Prostate gland (tissue), 2 donors: ENCODE measurements around the gene PALD1. TPM values are rescaled to one million over a fixed set of nuclear protein-coding genes. Genes with fewer than 3 reads are reported as not detected.

Source experiments
- DNase-seq: peaks from one replicate; pipeline ENCODE4 v3.0.0-alpha.2; 2019; ENCODE audit warnings: low spot score
- H3K27ac ChIP-seq, 2 donors: fragments of 200-600 bp; sonication (generic); 2 replicates each; pipeline ENCODE4 v1.5.1; 2017 to 2019
- H3K27me3 ChIP-seq: fragments of 200-600 bp; sonication (generic); replicated peaks from 2 replicates; pipeline ENCODE4 v1.5.1; 2019; ENCODE audit not compliant: insufficient read depth
- H3K36me3 ChIP-seq, 2 donors: fragments of 200-600 bp; sonication (generic); 1 replicate in 1 of 2; 2 replicates in 1 of 2; pipeline versions ENCODE4 v1.5.1 to v1.8.1; 2017 to 2019
- H3K4me1 ChIP-seq: fragments of 200-600 bp; sonication (generic); replicated peaks from 2 replicates; pipeline ENCODE4 v1.5.1; 2019
- H3K4me3 ChIP-seq, 2 donors: fragments of 200-600 bp; sonication (generic); 2 replicates each; pipeline ENCODE4 v1.5.1; 2017 to 2019
- H3K9me3 ChIP-seq: fragments of 200-600 bp; sonication (generic); 2 replicates; pipeline ENCODE4 v1.5.1; 2017
- CTCF ChIP-seq, 4 experiments: fragments of 200-600 bp in 2 of 4; fragments of 450-650 bp in 2 of 4; sonication (generic) in 2 of 4; IDR thresholded peaks; 1 replicate in 3 of 4; 2 replicates in 1 of 4; pipeline ENCODE4 v1.5.1; 2016 to 2019; ENCODE audit warnings: antibody characterized with exemption in 4 of 4, mild to moderate bottlenecking in 2 of 4, moderate library complexity in 2 of 4
- POLR2A ChIP-seq: fragments of 450-650 bp; IDR thresholded peaks from one replicate; pipeline ENCODE4 v1.6.1; 2016; ENCODE audit warnings: antibody characterized with exemption, mild to moderate bottlenecking
- POLR2AphosphoS5 ChIP-seq: sonication (generic); formaldehyde crosslinking; IDR thresholded peaks from one replicate; pipeline ENCODE4 v1.6.1; 2017; ENCODE audit warnings: antibody characterized with exemption
- WGBS: methylation state at CpG from one replicate; pipeline ENCODE4 v1.1.5; 2018; 5-methylcytosine and 5-hydroxymethylcytosine counted together
- intact Hi-C: fragments of 100-400 bp; cut with DNase I; formaldehyde crosslinking; loops from one replicate; pipeline ENCODE4 v1.14.2; 2022
- total RNA-seq, 2 donors: library from RNA; depleted of rRNA; stranded (reverse); fragments of >200 nt; gene quantifications; one replicate each; pipeline ENCODE4 v1.1.0, GENCODE V29; 2016

PALD1 gene
- total RNA-seq, 2 donors from 2014 or later = 6.6 to 12.4 TPM

GRCh38 chr10:70461397-70462348 lies 16.9 kb upstream of the PALD1 start:
- no peaks in the 10 kb centered on the region for H3K4me1 ChIP-seq
- H3K9me3 ChIP-seq = no peaks in the 10 kb centered on the region
- 38% methylated on average over 13 of the region's 13 CpGs for WGBS
- intact Hi-C loops = loop anchor here (2.0 to 5.0 kb wide), 2 partner anchors 79 to 296 kb away; no protein-coding TSS in a partner anchor
- no peak for TF ChIP-seq POLR2A
- TF ChIP-seq CTCF (IDR thresholded peaks at IDR 0.05) = peak; percentile 30 to 76 (median 63)
- no peak for TF ChIP-seq POLR2AphosphoS5
- H3K4me3 ChIP-seq = no peak overlapping the region
- peak; percentile 20 for DNase-seq
- H3K36me3 ChIP-seq = no peaks in the 10 kb centered on the region
- no peaks in the 10 kb centered on the region for H3K27me3 ChIP-seq
- no peak overlapping the region for H3K27ac ChIP-seq

- intact Hi-C loops = loop anchor here (5.0 kb wide), 1 partner anchor 295 kb away; no protein-coding TSS in a partner anchor
- TF ChIP-seq POLR2AphosphoS5 (no peak), POLR2A (no peak)
- H3K36me3 ChIP-seq = no peaks in the 10 kb centered on the region
- H3K9me3 ChIP-seq = no peaks in the 10 kb centered on the region
- H3K4me3 ChIP-seq = no peak overlapping the region
- no peaks in the 10 kb centered on the region for H3K27me3 ChIP-seq
- WGBS = 7% methylated on average over 4 of the region's 4 CpGs
- no peaks in the 10 kb centered on the region for H3K4me1 ChIP-seq
- DNase-seq = peak; percentile 69
- H3K27ac ChIP-seq = no peak overlapping the region
Measured at GRCh38 chr10:70462349-70462984, 16.1 kb upstream of the PALD1 start.

- Histone ChIP-seq H3K27me3 (no peaks in the 10 kb centered on the region), H3K9me3 (no peaks in the 10 kb centered on the region), H3K27ac (no peak overlapping the region), H3K36me3 (no peaks in the 10 kb centered on the region), H3K4me1 (no peaks in the 10 kb centered on the region), H3K4me3 (no peak overlapping the region)
- 96% methylated on average over 4 of the region's 4 CpGs for WGBS
- intact Hi-C loops = no loop called here
- no peak for DNase-seq
- TF ChIP-seq CTCF (IDR thresholded peaks at IDR 0.05) (no peak), POLR2AphosphoS5 (no peak), POLR2A (no peak)
Measured at GRCh38 chr10:70465278-70465677, 13.3 kb upstream of the PALD1 start.

- intact Hi-C loops = no loop called here
- Histone ChIP-seq H3K27me3 (no peaks in the 10 kb centered on the region), H3K27ac (no peak overlapping the region), H3K9me3 (no peaks in the 10 kb centered on the region), H3K36me3 (no peaks in the 10 kb centered on the region), H3K4me1 (no peaks in the 10 kb centered on the region), H3K4me3 (no peak overlapping the region)
- 100% methylated on average over 2 of the region's 2 CpGs for WGBS
- DNase-seq = no peak
- TF ChIP-seq POLR2AphosphoS5 = no peak
- TF ChIP-seq CTCF (IDR thresholded peaks at IDR 0.05) = no peak
- no peak for TF ChIP-seq POLR2A
Measured at GRCh38 chr10:70465832-70466231, 12.7 kb upstream of the PALD1 start.

- no peaks in the 10 kb centered on the region for H3K4me1 ChIP-seq
- H3K27ac ChIP-seq = no peak overlapping the region
- H3K27me3 ChIP-seq = no peaks in the 10 kb centered on the region
- WGBS = 98% methylated on average over 3 of the region's 3 CpGs
- no peaks in the 10 kb centered on the region for H3K9me3 ChIP-seq
- no peak for DNase-seq
- no peaks in the 10 kb centered on the region for H3K36me3 ChIP-seq
- TF ChIP-seq POLR2A (no peak), CTCF (IDR thresholded peaks at IDR 0.05) (no peak), POLR2AphosphoS5 (no peak)
- intact Hi-C loops = no loop called here
- no peak overlapping the region for H3K4me3 ChIP-seq
Measured at GRCh38 chr10:70466951-70467350, 11.6 kb upstream of the PALD1 start.
